ENCODE data around the gene PAK6.
A peak's percentile ranks its signal among the peaks of the same experiment; 100 is the strongest.

The PAK6 gene

DNA sequence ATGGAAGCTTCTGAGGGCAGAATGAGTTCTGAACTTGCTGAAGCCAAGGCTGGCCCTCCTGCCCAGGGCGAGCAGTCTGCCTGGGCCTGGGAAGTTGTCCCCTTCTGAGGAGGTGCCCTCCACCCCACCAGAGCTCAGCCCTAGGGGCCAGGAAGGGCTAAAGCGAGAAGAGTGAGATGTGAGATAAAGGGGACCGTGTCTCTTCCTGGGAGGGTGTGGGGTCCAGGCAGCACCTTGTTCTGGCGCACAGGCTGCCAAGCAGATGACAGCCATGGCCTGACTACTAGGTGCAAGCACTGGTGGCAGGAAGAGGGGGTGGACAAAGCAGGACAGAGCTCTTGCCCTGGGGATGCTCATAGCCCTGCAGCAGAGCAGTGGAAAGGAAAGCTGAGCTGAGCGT is 3.7 kb downstream of the PAK6 start:
- Mint-ChIP-seq H3K36me3 (ENCODE audit: low read depth) (no peaks in the 10 kb centered on the region), H3K27ac (no peak overlapping the region), H3K9me3 (no peaks in the 10 kb centered on the region), H3K4me1 (peaks cover 11% of the 10 kb centered on the region), H3K27me3 (ENCODE audit: low read depth) (peaks cover 36% of the 10 kb centered on the region), H3K4me3 (no peak overlapping the region)
- TF ChIP-seq CTCF (IDR thresholded peaks at IDR 0.05; ENCODE audit: unreplicated experiment in 3 of 3) = no peak

DNA sequence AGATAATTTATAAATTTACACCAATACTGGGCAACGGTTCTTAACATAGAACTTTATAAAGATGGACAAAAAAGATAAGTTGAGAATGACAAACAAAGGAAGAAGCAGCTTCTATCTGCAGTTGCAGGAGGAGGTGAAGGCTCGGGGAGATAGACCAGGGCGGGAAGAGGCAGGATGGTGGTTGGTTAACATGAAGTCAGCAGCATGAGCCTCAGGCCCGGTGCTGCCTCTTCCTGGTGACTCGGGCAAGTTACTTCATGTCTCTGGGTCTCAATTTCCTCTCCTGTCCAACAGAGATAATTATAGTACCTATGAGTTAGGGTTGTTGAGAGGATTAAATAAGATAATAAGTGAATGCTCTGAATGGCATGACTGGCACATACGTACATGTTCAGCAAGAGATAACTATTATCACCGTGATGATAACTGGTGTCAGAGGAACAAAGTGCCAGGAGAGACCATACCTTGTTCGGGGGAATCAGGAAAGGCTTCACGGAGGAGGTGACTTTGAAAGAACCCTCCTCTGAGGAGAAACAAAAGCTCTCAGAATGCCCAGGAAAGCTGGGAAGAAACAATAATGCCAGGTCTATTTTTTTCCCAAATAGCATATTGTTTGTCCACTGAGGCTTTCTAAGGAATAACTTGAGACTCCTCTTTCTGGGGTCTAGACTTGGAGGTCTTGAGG is 4.4 kb downstream of the PAK6 start:
- no peaks in the 10 kb centered on the region for H3K9me3 Mint-ChIP-seq
- no peak overlapping the region for H3K27ac Mint-ChIP-seq
- H3K4me3 Mint-ChIP-seq = no peak overlapping the region
- H3K4me1 Mint-ChIP-seq = peaks cover 5% of the 10 kb centered on the region
- no peak for TF ChIP-seq CTCF (IDR thresholded peaks at IDR 0.05; ENCODE audit: unreplicated experiment in 3 of 3)
- no peaks in the 10 kb centered on the region for H3K36me3 Mint-ChIP-seq (ENCODE audit: low read depth)
- peaks cover 30% of the 10 kb centered on the region for H3K27me3 Mint-ChIP-seq (ENCODE audit: low read depth)

GRCh38 chr15:40244961-40245523 is 6.2 kb downstream of the PAK6 start:
- peak overlapping the region in 1 of 3 experiments; percentile 89 for H3K27ac Mint-ChIP-seq
- H3K36me3 Mint-ChIP-seq (ENCODE audit: low read depth) = no peaks in the 10 kb centered on the region
- TF ChIP-seq CTCF (IDR thresholded peaks at IDR 0.05; ENCODE audit: unreplicated experiment in 3 of 3) = no peak
- H3K4me3 Mint-ChIP-seq = no peak overlapping the region
- H3K4me1 Mint-ChIP-seq = peaks cover 8% of the 10 kb centered on the region
- no peaks in the 10 kb centered on the region for H3K9me3 Mint-ChIP-seq
- peaks cover 25% of the 10 kb centered on the region for H3K27me3 Mint-ChIP-seq (ENCODE audit: low read depth)

- Mint-ChIP-seq H3K9me3 (no peaks in the 10 kb centered on the region), H3K27ac (peak overlapping the region in 1 of 3 experiments; percentile 89), H3K4me3 (no peak overlapping the region), H3K4me1 (peaks cover 8% of the 10 kb centered on the region), H3K27me3 (ENCODE audit: low read depth) (peaks cover 27% of the 10 kb centered on the region), H3K36me3 (ENCODE audit: low read depth) (no peaks in the 10 kb centered on the region)
- no peak for TF ChIP-seq CTCF (IDR thresholded peaks at IDR 0.05; ENCODE audit: unreplicated experiment in 3 of 3)
Measured at GRCh38 chr15:40245666-40246450, 7.0 kb downstream of the PAK6 start.

DNA sequence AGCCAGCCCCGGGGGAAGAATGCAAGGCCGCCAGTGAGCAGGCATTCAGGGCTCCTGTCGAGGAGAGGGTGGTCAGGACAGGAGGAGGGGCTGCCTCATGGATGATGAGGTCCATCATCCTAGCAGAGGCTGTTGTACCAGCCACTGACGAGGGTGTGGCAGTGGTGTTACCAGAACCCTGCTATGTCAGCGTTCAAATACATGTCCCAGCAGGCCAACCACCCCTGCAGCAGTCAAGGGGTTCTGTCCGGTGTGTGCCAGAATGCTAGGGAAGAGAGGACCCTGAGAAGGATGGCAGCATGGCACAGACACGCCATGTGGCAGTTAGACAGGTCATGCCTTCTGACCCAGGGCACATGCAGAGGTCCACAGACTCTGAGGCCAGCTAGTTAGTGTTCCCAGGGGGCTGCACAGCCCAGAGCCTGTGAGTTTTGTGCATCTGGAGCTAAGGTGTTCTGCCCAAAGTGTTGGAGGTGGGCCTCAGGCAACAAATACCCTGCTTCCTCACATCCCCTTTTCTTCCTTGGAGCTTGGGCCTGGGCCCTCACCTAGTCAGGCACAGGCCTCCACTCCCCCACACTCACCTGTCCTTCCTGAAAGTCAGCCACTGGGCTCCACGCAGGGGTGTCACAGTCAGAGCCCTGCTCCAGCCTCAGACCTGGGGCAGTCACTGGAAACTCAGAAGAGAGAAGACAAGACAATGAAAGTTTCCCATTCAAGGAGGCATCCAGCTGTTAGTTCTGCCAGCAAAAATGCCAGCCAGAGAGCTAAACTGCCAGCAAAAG is 7.8 kb downstream of the PAK6 start:
- no peaks in the 10 kb centered on the region for H3K36me3 Mint-ChIP-seq (ENCODE audit: low read depth)
- peaks cover 14% of the 10 kb centered on the region for H3K4me1 Mint-ChIP-seq
- H3K4me3 Mint-ChIP-seq = no peak overlapping the region
- H3K27me3 Mint-ChIP-seq (ENCODE audit: low read depth) = peaks cover 34% of the 10 kb centered on the region
- TF ChIP-seq CTCF (IDR thresholded peaks at IDR 0.05; ENCODE audit: unreplicated experiment in 3 of 3) = no peak
- H3K27ac Mint-ChIP-seq = peak overlapping the region in 1 of 3 experiments; percentile 89
- H3K9me3 Mint-ChIP-seq = no peaks in the 10 kb centered on the region

Data from nephron (organoid).